ENCODE results near the gene SPESP1. TPM values are rescaled to one million over a fixed set of nuclear protein-coding genes. Genes with fewer than 3 reads are reported as not detected.

Gene SPESP1
- total RNA-seq, 3 donors from 2014 or later: 0.29 to 3.8 (median 1.3) TPM

- Histone ChIP-seq H3K9me3 (no peaks in the 10 kb centered on the region), H3K4me1 (ENCODE audit: low read depth) (no peaks in the 10 kb centered on the region), H3K4me3 (no peak overlapping the region), H3K36me3 (ENCODE audit: low read depth) (no peaks in the 10 kb centered on the region)
- DNase-seq: no peak
- ATAC-seq: no peak
- no peak for TF ChIP-seq CTCF (IDR thresholded peaks at IDR 0.05)
- intact Hi-C loops (cut with DNase I, micrococcal nuclease): no loop called here
Observed at GRCh38 chr15:68993276-68993675, 63.0 kb downstream of the SPESP1 start.

- Histone ChIP-seq H3K4me1 (ENCODE audit: low read depth) (no peaks in the 10 kb centered on the region), H3K36me3 (ENCODE audit: low read depth) (no peaks in the 10 kb centered on the region), H3K9me3 (no peaks in the 10 kb centered on the region), H3K4me3 (no peak overlapping the region)
- no peak for ATAC-seq
- TF ChIP-seq CTCF (IDR thresholded peaks at IDR 0.05): no peak
- no peak for DNase-seq
- intact Hi-C loops (cut with DNase I, micrococcal nuclease): no loop called here
Observed at GRCh38 chr15:68994149-68994548, 63.8 kb downstream of the SPESP1 start.

GRCh38 chr15:68994981-68995761 is 64.8 kb downstream of the SPESP1 start:
- TF ChIP-seq CTCF (IDR thresholded peaks at IDR 0.05): no peak
- intact Hi-C loops (cut with DNase I, micrococcal nuclease): no loop called here
- H3K4me3 ChIP-seq: no peak overlapping the region
- no peaks in the 10 kb centered on the region for H3K36me3 ChIP-seq (ENCODE audit: low read depth)
- DNase-seq: no peak
- no peaks in the 10 kb centered on the region for H3K4me1 ChIP-seq (ENCODE audit: low read depth)
- ATAC-seq: no peak
- H3K9me3 ChIP-seq: no peaks in the 10 kb centered on the region

Other genes starting within 250 kb of the SPESP1 start
- gene ANP32A, start 109.6 kb upstream of the SPESP1 start, total RNA-seq: 100 to 1,000 TPM; 101 to 113 (median 109) TPM
- gene NOX5, start 84.2 kb downstream of the SPESP1 start, total RNA-seq: under 1 TPM in 2 of 3 donors, not detected in 1; 0.13 to 0.17 TPM
- 10 to 100 TPM; 17.7 to 36.4 (median 32.3) TPM for gene GLCE, start 230.1 kb downstream of the SPESP1 start, total RNA-seq

Data from mucosa of descending colon (tissue), 3 donors.